K562 (cell line): Measurements from ENCODE around the gene NCKIPSD. TPM values are rescaled to one million over a fixed set of nuclear protein-coding genes. Genes with fewer than 3 reads are reported as not detected.

Experiments
- CBX2 ChIP-seq: fragments of 200-600 bp; sonication (generic); IDR thresholded peaks from one replicate; pipeline ENCODE4 v1.6.1; 2012; ENCODE audit warnings: mild to moderate bottlenecking, low read length, inconsistent platforms; ENCODE audit not compliant: insufficient read depth, poor library complexity, severe bottlenecking
- ELF1 ChIP-seq: fragments of 200-800 bp; sonication (Bioruptor generic); IDR thresholded peaks from 2 replicates; pipeline ENCODE4 v1.6.1; 2016; ENCODE audit warnings: missing genetic modification characterization, missing compliant biosample characterization
- HDAC1 ChIP-seq, 2 experiments: fragments of 450-650 bp; IDR thresholded peaks; 2 replicates each; pipeline ENCODE4 v1.6.1; 2016 to 2017; ENCODE audit warnings: inconsistent platforms in 1 of 2, mild to moderate bottlenecking in 1 of 2, moderate library complexity in 1 of 2
- HDAC3 ChIP-seq: fragments of 450-650 bp; IDR thresholded peaks from 2 replicates; pipeline ENCODE4 v1.6.1; 2018; ENCODE audit warnings: borderline replicate concordance, mild to moderate bottlenecking, moderate library complexity; ENCODE audit not compliant: partially characterized antibody
- MYC ChIP-seq, 2 experiments: fragments of 250-450 bp in 1 of 2; sonication (Bioruptor Pico) in 1 of 2; IDR thresholded peaks; 2 replicates each; pipeline versions ENCODE4 v1.5.1 to v1.6.1; 2012 to 2021; ENCODE audit warnings: low read depth in 2 of 2, borderline replicate concordance in 1 of 2, improper control_type of control experiment in 1 of 2, low read length in 1 of 2, mild to moderate bottlenecking in 1 of 2, moderate library complexity in 1 of 2
- NFE2 ChIP-seq: IDR thresholded peaks from 2 replicates; pipeline ENCODE4 v1.6.1; 2014; ENCODE audit warnings: antibody characterized with exemption, low read depth
- SIX5 ChIP-seq, 2 experiments: IDR thresholded peaks; 2 replicates each; pipeline ENCODE4 v1.6.1; 2011; ENCODE audit warnings: low read length in 2 of 2, borderline replicate concordance in 1 of 2, low read depth in 1 of 2, mild to moderate bottlenecking in 1 of 2, moderate library complexity in 1 of 2; ENCODE audit not compliant: insufficient read depth in 1 of 2
- SREBF1 ChIP-seq: fragments of 150-350 bp; IDR thresholded peaks from 2 replicates; pipeline ENCODE4 v1.6.1; 2014; ENCODE audit warnings: antibody characterized with exemption, low read depth, low read length, borderline replicate concordance
- ZNF589 ChIP-seq: fragments of 200-800 bp; sonication (Bioruptor generic); IDR thresholded peaks from 2 replicates; pipeline ENCODE4 v1.6.1; 2016; ENCODE audit warnings: low read depth, missing genetic modification characterization, missing compliant biosample characterization
- ZNF668 ChIP-seq: fragments of 250-450 bp; sonication (Bioruptor Pico); IDR thresholded peaks from 2 replicates; pipeline ENCODE4 v1.8.0; 2022; ENCODE audit warnings: mild to moderate bottlenecking, inconsistent platforms
- polyA plus RNA-seq, 8 experiments: library from polyadenylated mRNA; depleted of rRNA in 4 of 8; stranded (reverse) in 5 of 8; unstranded in 3 of 8; fragments of >200 nt; fragmentation: Nextera tagmentation in 2 of 8; fragmentation: Illumina TruSeq in 1 of 8; extraction: Ambion mirVana in 2 of 8; extraction: Trizol in 1 of 8; gene quantifications; 2 replicates each; pipeline versions ENCODE4 v1.2.1 to v1.2.3, GENCODE V29; 2011 to 2014; ENCODE audit warnings: inconsistent platforms in 1 of 8, missing spikeins in 1 of 8
- total RNA-seq, 7 experiments: library from RNA; depleted of rRNA in 6 of 7; stranded (reverse); fragments of >200 nt in 6 of 7; fragmentation: Illumina TruSeq in 2 of 7; extraction: Trizol in 2 of 7; gene quantifications; 2 replicates each; pipeline versions ENCODE4 v1.2.1 to v1.2.3, GENCODE V29; 2011 to 2021; ENCODE audit warnings: low replicate concordance in 1 of 7
- TF ChIP-seq, protein P1 (sequence below): fragments of 450-650 bp; IDR thresholded peaks from 2 replicates; pipeline ENCODE4 v1.6.1; 2017; ENCODE audit warnings: antibody characterized with exemption, mild to moderate bottlenecking
- TF ChIP-seq, protein P2 (sequence below): IDR thresholded peaks from 2 replicates; pipeline ENCODE4 v1.6.1; 2014; ENCODE audit warnings: antibody characterized with exemption
- TF ChIP-seq, protein P3 (sequence below), 2 experiments: fragments of 450-650 bp in 1 of 2; sonication (generic) in 1 of 2; formaldehyde crosslinking; conservative IDR thresholded peaks; 2 replicates each; pipeline versions ENCODE4 v1.4.0 to v1.8.1; 2020 to 2022; ENCODE audit warnings: mild to moderate bottlenecking in 1 of 2, missing genetic modification reagents in 1 of 2
- TF ChIP-seq, protein P4 (sequence below): fragments of 200-800 bp; sonication (Bioruptor generic); IDR thresholded peaks from 2 replicates; pipeline ENCODE4 v1.6.1; 2017; ENCODE audit warnings: missing genetic modification characterization, missing compliant biosample characterization

NCKIPSD gene
- total and polyA plus RNA-seq, 9 of the 15 experiments (the other 6 are each of a cell fraction or from before 2014, with no cell fraction given), result 0.49 to 24.4 (median 12.3) TPM

DNA sequence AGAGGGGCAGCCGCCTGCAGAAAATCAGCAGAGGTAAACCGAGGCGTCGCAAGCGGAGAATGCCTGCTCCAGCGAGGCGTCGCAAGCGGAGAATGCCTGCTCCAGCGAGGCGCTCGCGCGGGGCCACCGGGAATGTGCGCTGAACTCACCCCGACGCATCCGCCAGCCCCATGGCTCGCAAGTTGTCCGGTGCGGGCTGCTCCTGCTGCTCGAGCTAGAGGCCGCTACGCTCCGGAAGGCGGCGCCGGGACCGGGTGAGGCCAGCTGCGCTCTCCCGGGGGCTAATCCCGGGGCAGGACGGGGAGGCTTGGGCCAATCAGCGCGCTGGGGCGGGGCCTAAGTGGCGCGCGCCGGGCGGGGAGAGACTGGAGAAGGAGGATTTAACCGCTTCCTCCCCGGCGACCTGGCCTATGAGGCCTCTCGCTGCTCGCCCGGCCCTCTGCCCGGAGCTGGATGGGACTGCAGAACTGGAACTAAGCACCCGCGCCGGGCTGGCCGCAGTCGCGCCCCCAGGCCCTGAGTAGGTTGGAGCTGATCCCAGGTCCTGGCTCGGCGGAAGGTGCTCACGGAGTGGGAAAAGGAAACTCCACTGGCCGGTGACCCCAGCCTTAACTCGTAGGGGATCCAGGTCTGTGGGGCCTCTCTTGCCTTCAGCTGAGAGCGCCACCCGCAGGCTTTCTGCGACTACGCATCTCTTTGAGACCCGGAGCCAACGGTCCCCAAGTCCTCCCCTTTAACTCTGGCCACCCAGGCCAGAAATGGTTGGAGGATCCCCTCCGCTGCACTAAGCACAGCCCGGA lies 50.3 kb downstream of the NCKIPSD start, which contains the start of gene SLC26A6 (continued):
- TF ChIP-seq SIX5 (IDR thresholded peaks at IDR 0.05; ENCODE audit: borderline replicate concordance in 1 of 2, insufficient read depth in 1 of 2, low read depth in 1 of 2, low read length in 2 of 2), result no peak
- TF ChIP-seq, protein P1, sequence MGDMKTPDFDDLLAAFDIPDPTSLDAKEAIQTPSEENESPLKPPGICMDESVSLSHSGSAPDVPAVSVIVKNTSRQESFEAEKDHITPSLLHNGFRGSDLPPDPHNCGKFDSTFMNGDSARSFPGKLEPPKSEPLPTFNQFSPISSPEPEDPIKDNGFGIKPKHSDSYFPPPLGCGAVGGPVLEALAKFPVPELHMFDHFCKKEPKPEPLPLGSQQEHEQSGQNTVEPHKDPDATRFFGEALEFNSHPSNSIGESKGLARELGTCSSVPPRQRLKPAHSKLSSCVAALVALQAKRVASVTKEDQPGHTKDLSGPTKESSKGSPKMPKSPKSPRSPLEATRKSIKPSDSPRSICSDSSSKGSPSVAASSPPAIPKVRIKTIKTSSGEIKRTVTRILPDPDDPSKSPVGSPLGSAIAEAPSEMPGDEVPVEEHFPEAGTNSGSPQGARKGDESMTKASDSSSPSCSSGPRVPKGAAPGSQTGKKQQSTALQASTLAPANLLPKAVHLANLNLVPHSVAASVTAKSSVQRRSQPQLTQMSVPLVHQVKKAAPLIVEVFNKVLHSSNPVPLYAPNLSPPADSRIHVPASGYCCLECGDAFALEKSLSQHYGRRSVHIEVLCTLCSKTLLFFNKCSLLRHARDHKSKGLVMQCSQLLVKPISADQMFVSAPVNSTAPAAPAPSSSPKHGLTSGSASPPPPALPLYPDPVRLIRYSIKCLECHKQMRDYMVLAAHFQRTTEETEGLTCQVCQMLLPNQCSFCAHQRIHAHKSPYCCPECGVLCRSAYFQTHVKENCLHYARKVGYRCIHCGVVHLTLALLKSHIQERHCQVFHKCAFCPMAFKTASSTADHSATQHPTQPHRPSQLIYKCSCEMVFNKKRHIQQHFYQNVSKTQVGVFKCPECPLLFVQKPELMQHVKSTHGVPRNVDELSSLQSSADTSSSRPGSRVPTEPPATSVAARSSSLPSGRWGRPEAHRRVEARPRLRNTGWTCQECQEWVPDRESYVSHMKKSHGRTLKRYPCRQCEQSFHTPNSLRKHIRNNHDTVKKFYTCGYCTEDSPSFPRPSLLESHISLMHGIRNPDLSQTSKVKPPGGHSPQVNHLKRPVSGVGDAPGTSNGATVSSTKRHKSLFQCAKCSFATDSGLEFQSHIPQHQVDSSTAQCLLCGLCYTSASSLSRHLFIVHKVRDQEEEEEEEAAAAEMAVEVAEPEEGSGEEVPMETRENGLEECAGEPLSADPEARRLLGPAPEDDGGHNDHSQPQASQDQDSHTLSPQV, result no peak
- TF ChIP-seq SREBF1, result no peak
- TF ChIP-seq ELF1 (tag), result no peak
- TF ChIP-seq, protein P2, sequence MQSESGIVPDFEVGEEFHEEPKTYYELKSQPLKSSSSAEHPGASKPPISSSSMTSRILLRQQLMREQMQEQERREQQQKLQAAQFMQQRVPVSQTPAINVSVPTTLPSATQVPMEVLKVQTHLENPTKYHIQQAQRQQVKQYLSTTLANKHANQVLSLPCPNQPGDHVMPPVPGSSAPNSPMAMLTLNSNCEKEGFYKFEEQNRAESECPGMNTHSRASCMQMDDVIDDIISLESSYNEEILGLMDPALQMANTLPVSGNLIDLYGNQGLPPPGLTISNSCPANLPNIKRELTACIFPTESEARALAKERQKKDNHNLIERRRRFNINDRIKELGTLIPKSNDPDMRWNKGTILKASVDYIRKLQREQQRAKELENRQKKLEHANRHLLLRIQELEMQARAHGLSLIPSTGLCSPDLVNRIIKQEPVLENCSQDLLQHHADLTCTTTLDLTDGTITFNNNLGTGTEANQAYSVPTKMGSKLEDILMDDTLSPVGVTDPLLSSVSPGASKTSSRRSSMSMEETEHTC, result no peak
- TF ChIP-seq ZNF589 (CRISPR knock-in tag), result no peak
- no peak for TF ChIP-seq NFE2
- TF ChIP-seq HDAC1 (IDR thresholded peaks at IDR 0.05), result peak in 1 of 2 experiments; percentile 70; a peak in 2 of 4 replicates
- TF ChIP-seq, protein P3, sequence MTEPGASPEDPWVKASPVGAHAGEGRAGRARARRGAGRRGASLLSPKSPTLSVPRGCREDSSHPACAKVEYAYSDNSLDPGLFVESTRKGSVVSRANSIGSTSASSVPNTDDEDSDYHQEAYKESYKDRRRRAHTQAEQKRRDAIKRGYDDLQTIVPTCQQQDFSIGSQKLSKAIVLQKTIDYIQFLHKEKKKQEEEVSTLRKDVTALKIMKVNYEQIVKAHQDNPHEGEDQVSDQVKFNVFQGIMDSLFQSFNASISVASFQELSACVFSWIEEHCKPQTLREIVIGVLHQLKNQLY (CRISPR knock-in tag; conservative IDR thresholded peaks at IDR 0.05), result no peak
- TF ChIP-seq MYC (IDR thresholded peaks at IDR 0.05; ENCODE audit: low read depth, low read length), result peak; percentile 35; the same call in 1 of the 2 replicates
- no peak for TF ChIP-seq MYC (CRISPR knock-in tag; IDR thresholded peaks at IDR 0.05; ENCODE audit: borderline replicate concordance, low read depth)
- TF ChIP-seq, protein P4, sequence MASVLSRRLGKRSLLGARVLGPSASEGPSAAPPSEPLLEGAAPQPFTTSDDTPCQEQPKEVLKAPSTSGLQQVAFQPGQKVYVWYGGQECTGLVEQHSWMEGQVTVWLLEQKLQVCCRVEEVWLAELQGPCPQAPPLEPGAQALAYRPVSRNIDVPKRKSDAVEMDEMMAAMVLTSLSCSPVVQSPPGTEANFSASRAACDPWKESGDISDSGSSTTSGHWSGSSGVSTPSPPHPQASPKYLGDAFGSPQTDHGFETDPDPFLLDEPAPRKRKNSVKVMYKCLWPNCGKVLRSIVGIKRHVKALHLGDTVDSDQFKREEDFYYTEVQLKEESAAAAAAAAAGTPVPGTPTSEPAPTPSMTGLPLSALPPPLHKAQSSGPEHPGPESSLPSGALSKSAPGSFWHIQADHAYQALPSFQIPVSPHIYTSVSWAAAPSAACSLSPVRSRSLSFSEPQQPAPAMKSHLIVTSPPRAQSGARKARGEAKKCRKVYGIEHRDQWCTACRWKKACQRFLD, result 0 out of 2 replicates have a peak, but pooled peaks have one; percentile 40
- no peak for TF ChIP-seq HDAC3
- no peak for TF ChIP-seq CBX2
- TF ChIP-seq ZNF668 (CRISPR knock-in tag), result no peak
